Activated T-helper 17 cell treated with anti-CD3 and anti-CD28 coated beads, Interleukin-2, amount 50 U/mL, for 72 hours (primary cell): Measurements from ENCODE around the gene RPL18A. TPM values are rescaled to one million over a fixed set of nuclear protein-coding genes. Genes with fewer than 3 reads are reported as not detected.

Source experiments
- ATAC-seq: fragments of 150-1000 bp; cut with Tn5 transposase; replicated peaks from 2 replicates; pipeline ENCODE4 v1.10.0; 2021; ENCODE audit warnings: mild to moderate bottlenecking, moderate library complexity
- H3K27ac Mint-ChIP-seq: one replicate; pipeline ENCODE4 v1.8.0; 2022; ENCODE audit warnings: mixed read lengths
- H3K27me3 Mint-ChIP-seq: one replicate; pipeline ENCODE4 v1.8.0; 2022; ENCODE audit warnings: mixed read lengths
- H3K36me3 Mint-ChIP-seq: one replicate; pipeline ENCODE4 v1.8.0; 2022; ENCODE audit warnings: low read depth, mild to moderate bottlenecking, mixed read lengths
- H3K4me1 Mint-ChIP-seq: one replicate; pipeline ENCODE4 v1.8.0; 2022; ENCODE audit warnings: mixed read lengths
- H3K4me3 Mint-ChIP-seq: one replicate; pipeline ENCODE4 v1.8.0; 2022; ENCODE audit warnings: mild to moderate bottlenecking, mixed read lengths
- H3K9me3 Mint-ChIP-seq: one replicate; pipeline ENCODE4 v1.8.0; 2022; ENCODE audit warnings: mixed read lengths
- total RNA-seq, 2 donors: library from RNA; stranded (reverse); gene quantifications; one replicate each; pipeline ENCODE4 v1.2.3, GENCODE V29; 2022

RPL18A gene
- total RNA-seq, result 1,000 to 10,000 TPM; 2,920 to 3,543 TPM

- Mint-ChIP-seq H3K27me3 (no peaks in the 10 kb centered on the region), H3K9me3 (no peaks in the 10 kb centered on the region), H3K27ac (peak within 1 kb of the TSS; percentile 99), H3K36me3 (peaks cover 54% of the 10 kb centered on the region), H3K4me3 (peak within 1 kb of the TSS; percentile 96), H3K4me1 (peaks cover 22% of the 10 kb centered on the region)
- peak; percentile 98 for ATAC-seq
These were observed at the start of gene RPL18A for GRCh38 chr19:17859533-17860330. RPL18A (plus strand) TSS chr19:17859910; CDS start chr19:17859957, 47 bp downstream.

GRCh38 chr19:17811103-17811502, 48.6 kb upstream of the RPL18A start:
- peaks cover under 1% of the 10 kb centered on the region for H3K36me3 Mint-ChIP-seq
- H3K27me3 Mint-ChIP-seq, result no peaks in the 10 kb centered on the region
- H3K27ac Mint-ChIP-seq, result no peak overlapping the region
- no peaks in the 10 kb centered on the region for H3K4me1 Mint-ChIP-seq
- H3K9me3 Mint-ChIP-seq, result no peaks in the 10 kb centered on the region
- no peak overlapping the region for H3K4me3 Mint-ChIP-seq
- no peak for ATAC-seq

- H3K27ac Mint-ChIP-seq, result no peak overlapping the region
- no peak overlapping the region for H3K4me3 Mint-ChIP-seq
- no peaks in the 10 kb centered on the region for H3K9me3 Mint-ChIP-seq
- no peaks in the 10 kb centered on the region for H3K4me1 Mint-ChIP-seq
- no peaks in the 10 kb centered on the region for H3K27me3 Mint-ChIP-seq
- H3K36me3 Mint-ChIP-seq, result peaks cover 5% of the 10 kb centered on the region
- no peak for ATAC-seq
These were observed 48.0 kb upstream of the RPL18A start for GRCh38 chr19:17811681-17812080.

DNA sequence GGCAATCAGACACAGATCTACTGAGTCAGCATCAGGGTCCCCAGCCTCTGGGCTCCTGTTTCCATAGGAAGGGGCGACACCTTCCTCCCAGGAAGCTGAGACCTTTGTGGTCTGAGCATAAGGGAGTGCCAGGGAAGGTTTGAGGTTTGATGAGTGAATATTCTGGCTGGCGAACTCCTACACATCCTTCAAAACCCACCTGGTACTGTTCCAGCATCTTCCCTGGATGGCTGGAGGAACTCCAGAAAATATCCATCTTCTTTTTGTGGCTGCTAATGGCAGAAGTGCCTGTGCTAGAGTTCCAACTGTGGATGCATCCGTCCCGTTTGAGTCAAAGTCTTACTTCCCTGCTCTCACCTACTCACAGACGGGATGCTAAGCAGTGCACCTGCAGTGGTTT, 47.6 kb upstream of the RPL18A start:
- no peak for ATAC-seq
- Mint-ChIP-seq H3K4me3 (no peak overlapping the region), H3K4me1 (no peaks in the 10 kb centered on the region), H3K27me3 (no peaks in the 10 kb centered on the region), H3K27ac (peak overlapping the region; percentile 33), H3K36me3 (peaks cover 5% of the 10 kb centered on the region), H3K9me3 (no peaks in the 10 kb centered on the region)

DNA sequence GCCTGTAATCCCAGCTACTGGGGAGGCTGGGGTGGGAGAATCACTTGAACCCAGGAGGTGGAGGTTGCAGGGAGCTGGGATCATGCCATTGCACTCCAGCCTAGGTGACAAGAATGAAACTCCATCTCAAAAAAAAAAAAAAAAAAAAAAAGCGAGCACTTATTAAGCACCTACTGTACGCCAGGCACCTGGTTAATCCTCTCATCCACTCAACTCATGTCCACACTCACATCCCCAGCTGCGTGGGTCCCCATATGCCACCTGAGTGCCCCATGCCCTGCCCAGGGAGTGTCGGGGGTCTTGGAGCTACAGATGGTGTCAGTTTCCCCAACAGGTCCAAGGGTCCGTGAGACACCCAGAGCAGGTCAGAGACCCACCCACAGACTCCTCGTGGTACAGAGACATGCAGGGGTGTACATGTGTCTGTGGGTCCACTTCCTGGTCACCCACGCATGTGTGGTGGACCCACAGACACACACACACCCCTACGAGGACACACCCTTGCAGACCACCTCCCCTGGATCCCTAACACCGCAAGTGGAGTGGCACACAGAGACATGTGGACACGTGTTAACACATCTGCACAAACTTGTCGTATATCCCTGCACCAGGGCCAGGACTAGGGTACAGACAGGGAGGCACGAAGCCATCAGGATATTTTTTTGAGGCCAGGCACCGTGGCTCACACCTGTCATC, 41.9 kb upstream of the RPL18A start:
- Mint-ChIP-seq H3K27ac (no peak overlapping the region), H3K4me3 (no peak overlapping the region), H3K27me3 (no peaks in the 10 kb centered on the region), H3K4me1 (no peaks in the 10 kb centered on the region), H3K9me3 (no peaks in the 10 kb centered on the region), H3K36me3 (peaks cover 5% of the 10 kb centered on the region)
- ATAC-seq, result no peak

- Mint-ChIP-seq H3K4me3 (no peak within 1 kb of the TSS), H3K9me3 (no peaks in the 10 kb centered on the region), H3K36me3 (peaks cover 30% of the 10 kb centered on the region), H3K27ac (no peak within 1 kb of the TSS), H3K4me1 (no peaks in the 10 kb centered on the region), H3K27me3 (no peaks in the 10 kb centered on the region)
- no peak for ATAC-seq
These were observed 38.5 kb upstream of the RPL18A start, which contains the start of gene INSL3 for GRCh38 chr19:17821190-17821589. INSL3 (minus strand) TSS chr19:17821519; CDS start chr19:17821506, 13 bp downstream.

DNA sequence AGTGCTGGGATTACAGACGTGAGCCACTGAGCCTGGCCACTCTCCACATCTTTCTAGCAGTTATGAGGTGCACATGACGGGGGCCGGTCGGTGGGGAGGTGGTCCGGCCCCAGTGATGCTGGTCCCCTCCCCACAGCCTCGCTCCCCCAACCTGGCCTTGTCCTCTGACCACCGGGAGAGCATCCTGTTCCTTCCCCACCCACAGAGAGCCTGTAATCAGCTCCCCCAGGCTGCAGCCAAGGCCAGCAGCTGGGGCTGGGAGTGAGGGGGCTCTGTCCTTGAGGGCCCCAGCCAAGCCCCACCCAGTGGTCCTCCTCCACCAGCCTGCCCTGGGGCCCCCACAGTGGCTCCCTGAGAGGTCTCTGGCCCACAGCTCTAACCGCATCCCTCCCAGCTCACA, 35.4 kb upstream of the RPL18A start:
- H3K36me3 Mint-ChIP-seq, result peaks cover 56% of the 10 kb centered on the region
- H3K4me3 Mint-ChIP-seq, result no peak overlapping the region
- H3K27ac Mint-ChIP-seq, result peak overlapping the region; percentile 46
- H3K4me1 Mint-ChIP-seq, result peaks cover 6% of the 10 kb centered on the region
- no peaks in the 10 kb centered on the region for H3K27me3 Mint-ChIP-seq
- no peaks in the 10 kb centered on the region for H3K9me3 Mint-ChIP-seq
- peak; percentile 17 for ATAC-seq

DNA sequence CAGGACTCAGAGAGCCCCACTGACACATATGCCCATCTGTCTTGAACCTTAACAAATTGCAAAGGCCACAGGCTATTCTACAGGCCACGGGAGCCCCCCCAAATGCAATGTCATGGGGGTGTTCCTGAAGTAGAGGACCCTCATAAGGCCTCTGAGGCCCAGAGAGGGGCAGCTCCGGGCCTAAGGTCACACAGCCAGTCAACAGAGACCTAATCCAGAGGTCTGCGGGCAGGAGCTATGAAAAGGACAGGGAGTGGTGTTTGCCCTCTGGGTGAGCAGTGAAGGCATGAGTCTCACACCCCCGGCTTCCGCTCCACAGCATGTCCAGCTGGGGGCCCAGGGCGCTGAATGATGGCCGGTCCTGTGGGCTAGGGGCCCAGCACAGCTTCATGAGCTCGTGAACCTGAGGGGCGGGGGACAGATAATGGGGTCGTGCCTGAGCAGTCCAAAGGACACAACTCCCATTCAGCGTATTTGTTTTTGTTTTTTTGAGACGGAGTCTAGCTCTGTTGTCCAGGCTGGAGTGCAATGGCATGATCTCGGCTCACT, 33.1 kb upstream of the RPL18A start:
- peaks cover 6% of the 10 kb centered on the region for H3K4me1 Mint-ChIP-seq
- H3K27me3 Mint-ChIP-seq, result no peaks in the 10 kb centered on the region
- H3K36me3 Mint-ChIP-seq, result peaks cover 79% of the 10 kb centered on the region
- no peak overlapping the region for H3K27ac Mint-ChIP-seq
- H3K4me3 Mint-ChIP-seq, result no peak overlapping the region
- ATAC-seq, result no peak
- no peaks in the 10 kb centered on the region for H3K9me3 Mint-ChIP-seq

DNA sequence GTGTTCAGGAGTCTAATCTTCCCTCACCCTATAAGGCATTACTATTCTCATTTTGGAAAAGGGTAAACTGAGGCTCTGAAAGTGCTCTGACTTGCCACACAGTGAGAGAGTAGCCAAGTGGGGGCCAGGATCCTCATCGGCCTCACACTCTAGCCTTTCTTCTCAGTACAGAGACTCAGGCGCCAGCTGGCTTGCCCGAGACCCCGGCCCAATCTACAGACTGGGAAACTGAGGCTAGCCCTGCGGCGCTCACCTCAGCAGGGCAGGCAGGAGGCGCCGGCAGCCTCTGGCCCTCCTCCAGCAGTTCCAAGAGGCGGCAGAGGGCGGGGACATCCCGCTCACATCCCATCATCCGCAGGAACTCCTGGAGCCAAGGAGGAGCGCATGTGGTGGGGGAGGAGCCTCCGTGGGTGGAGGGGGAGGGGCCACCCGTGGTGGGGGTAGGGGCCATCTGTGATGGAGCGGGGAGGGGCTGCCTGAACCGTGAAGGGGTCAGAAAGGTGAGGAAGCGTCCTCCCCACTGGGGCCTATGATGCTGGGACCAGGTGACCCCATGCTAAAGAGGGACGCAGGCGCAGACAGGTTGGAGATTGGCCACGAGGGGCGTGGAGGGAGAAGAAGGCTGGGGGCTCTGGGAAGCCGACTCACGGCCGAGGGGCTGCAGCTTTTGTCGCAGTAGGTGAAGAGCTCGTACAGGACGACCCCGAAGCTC, 29.7 kb upstream of the RPL18A start:
- Mint-ChIP-seq H3K36me3 (peaks cover 97% of the 10 kb centered on the region), H3K9me3 (no peaks in the 10 kb centered on the region), H3K27ac (no peak overlapping the region), H3K4me1 (peaks cover 6% of the 10 kb centered on the region), H3K27me3 (no peaks in the 10 kb centered on the region), H3K4me3 (no peak overlapping the region)
- ATAC-seq, result no peak

DNA sequence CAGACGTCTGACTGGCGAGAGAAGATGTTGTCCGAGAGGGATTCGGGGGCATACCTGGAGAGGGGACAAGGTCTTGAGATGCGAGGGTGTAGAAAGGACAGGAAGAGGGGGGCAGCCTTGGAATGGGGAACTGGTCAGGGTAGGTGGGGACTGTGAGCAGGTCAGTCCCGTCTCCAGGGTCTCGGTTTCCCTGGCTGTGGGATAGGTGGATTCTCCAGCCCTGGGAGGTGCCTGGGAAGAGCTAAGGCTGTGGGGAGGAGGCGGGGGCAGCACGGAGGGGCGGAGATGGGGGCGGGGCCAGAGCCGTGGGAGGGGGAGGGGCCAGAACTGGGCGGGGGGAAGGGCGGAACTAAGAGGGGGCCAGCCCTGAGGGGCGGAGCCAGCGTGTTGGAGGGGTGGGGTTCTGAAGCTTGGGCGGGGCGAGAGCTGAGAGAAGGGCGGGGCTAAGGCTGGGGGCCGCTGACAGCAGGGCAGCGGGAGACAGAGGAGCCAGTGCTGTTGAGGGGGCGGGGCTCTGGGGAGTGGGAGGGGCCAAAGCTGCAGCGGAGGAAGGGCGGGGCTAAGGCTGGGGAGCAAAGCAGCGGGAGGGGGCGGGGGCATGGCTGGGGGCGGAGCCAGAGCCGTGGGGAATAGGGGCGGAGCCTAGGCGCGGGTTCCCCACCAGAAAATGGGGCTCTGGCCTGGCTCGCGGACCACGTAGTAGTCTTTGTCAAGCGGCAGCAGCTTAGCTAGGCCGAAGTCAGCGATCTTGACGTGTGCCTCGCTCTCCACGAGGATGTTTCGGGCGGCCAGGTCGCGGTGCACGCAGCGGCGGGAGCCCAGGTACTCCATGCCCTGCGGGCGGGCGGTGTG, 28.9 kb upstream of the RPL18A start:
- Mint-ChIP-seq H3K4me1 (peaks cover 13% of the 10 kb centered on the region), H3K27ac (no peak overlapping the region), H3K36me3 (peaks cover 97% of the 10 kb centered on the region), H3K27me3 (no peaks in the 10 kb centered on the region), H3K9me3 (no peaks in the 10 kb centered on the region), H3K4me3 (no peak overlapping the region)
- ATAC-seq, result peak; percentile 71

DNA sequence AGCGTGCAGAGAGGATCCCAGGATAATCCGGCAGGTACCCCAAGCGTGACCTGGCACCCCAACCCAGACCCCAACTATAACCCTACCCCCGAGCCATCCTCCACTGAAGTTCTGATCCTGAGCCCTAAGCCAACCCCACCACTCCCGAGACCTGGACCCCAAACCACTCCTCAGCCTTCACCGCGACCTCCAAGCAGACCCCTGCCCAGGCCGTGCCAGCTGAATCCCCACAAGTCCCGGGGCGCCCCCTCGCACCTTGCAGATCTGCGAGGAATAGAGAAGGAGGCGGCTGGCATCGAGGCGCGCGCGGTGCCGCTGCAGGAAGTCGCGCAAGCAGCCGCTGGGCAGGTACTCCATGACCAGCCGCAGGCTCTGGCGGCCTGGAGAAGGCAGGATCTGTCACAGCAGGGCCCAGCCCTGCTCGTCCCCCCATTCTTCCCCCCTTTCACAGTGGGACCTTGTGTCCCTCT, 28.3 kb upstream of the RPL18A start:
- H3K9me3 Mint-ChIP-seq, result no peaks in the 10 kb centered on the region
- no peak overlapping the region for H3K27ac Mint-ChIP-seq
- no peak overlapping the region for H3K4me3 Mint-ChIP-seq

DNA sequence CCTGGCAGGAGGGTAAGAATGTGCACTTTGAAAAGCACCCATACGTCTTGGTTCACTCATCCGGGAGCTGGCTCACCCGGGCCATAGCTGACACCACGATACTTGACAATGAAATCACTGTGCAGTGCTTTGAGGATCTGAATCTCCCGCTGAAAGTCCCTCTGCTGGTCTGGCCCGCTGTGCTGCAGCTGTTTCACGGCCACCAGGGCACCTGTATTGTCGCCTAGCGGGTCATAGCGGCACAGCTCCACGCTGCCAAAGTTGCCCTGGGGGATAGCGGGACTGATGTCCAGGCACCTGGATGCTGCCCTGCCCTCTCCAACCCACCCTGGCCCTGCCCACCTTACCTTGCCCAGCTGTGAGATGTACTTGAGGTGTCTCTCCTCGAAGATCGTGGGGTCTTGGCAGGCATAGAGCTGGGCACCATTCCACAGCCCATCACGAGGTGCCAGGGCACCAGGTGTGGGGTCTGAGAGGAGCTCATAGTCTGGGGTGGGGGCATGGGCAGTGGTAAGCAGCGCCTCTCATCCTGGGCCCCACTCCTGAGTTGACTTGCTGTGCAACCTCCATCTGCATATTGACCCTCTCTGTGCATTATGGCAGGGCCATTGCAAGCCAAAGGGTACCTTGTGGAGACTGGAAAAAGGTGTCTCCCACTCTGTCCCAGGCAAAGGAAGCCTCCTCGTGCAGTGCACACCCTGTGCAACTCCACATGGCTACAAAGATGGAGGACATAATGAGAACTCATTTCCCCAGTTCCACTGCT, 27.1 kb upstream of the RPL18A start:
- Mint-ChIP-seq H3K36me3 (peaks cover 97% of the 10 kb centered on the region), H3K9me3 (no peaks in the 10 kb centered on the region), H3K27me3 (no peaks in the 10 kb centered on the region), H3K4me1 (peaks cover 17% of the 10 kb centered on the region), H3K4me3 (no peak overlapping the region), H3K27ac (no peak overlapping the region)
- no peak for ATAC-seq

More for the DNA sequence above, 28.3 kb upstream of the RPL18A start:
- H3K27me3 Mint-ChIP-seq, result no peaks in the 10 kb centered on the region
- no peak for ATAC-seq
- H3K4me1 Mint-ChIP-seq, result peaks cover 14% of the 10 kb centered on the region
- peaks cover 97% of the 10 kb centered on the region for H3K36me3 Mint-ChIP-seq
